Measurements from ENCODE around the gene UQCC5.
A peak's percentile ranks its signal among the peaks of the same experiment; 100 is the strongest.

The UQCC5 gene

GRCh38 chr3:52537726-52538421 is 1.5 kb downstream of the UQCC5 start:
- Histone ChIP-seq H3K36me3 (peaks cover 0 to 15% (median 10%) of the 10 kb centered on the region in 3 donors), H3K9me3 (no peaks in the 10 kb centered on the region), H3K27ac (peak overlapping the region; percentile 80 to 85), H3K27me3 (no peaks in the 10 kb centered on the region), H3K4me1 (peaks cover 0 to 62% (median 52%) of the 10 kb centered on the region in 4 donors), H3K4me3 (peak overlapping the region; percentile 68 to 69)
- no peak for DNase-seq
- intact Hi-C loops (cut with DNase I; ENCODE audit: low total_unique reads): loop anchor here (10.0 kb wide), 1 partner anchor 63 kb away; no protein-coding TSS in a partner anchor
- TF ChIP-seq, protein P1, sequence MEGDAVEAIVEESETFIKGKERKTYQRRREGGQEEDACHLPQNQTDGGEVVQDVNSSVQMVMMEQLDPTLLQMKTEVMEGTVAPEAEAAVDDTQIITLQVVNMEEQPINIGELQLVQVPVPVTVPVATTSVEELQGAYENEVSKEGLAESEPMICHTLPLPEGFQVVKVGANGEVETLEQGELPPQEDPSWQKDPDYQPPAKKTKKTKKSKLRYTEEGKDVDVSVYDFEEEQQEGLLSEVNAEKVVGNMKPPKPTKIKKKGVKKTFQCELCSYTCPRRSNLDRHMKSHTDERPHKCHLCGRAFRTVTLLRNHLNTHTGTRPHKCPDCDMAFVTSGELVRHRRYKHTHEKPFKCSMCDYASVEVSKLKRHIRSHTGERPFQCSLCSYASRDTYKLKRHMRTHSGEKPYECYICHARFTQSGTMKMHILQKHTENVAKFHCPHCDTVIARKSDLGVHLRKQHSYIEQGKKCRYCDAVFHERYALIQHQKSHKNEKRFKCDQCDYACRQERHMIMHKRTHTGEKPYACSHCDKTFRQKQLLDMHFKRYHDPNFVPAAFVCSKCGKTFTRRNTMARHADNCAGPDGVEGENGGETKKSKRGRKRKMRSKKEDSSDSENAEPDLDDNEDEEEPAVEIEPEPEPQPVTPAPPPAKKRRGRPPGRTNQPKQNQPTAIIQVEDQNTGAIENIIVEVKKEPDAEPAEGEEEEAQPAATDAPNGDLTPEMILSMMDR (IDR thresholded peaks at IDR 0.05): no peak

DNA sequence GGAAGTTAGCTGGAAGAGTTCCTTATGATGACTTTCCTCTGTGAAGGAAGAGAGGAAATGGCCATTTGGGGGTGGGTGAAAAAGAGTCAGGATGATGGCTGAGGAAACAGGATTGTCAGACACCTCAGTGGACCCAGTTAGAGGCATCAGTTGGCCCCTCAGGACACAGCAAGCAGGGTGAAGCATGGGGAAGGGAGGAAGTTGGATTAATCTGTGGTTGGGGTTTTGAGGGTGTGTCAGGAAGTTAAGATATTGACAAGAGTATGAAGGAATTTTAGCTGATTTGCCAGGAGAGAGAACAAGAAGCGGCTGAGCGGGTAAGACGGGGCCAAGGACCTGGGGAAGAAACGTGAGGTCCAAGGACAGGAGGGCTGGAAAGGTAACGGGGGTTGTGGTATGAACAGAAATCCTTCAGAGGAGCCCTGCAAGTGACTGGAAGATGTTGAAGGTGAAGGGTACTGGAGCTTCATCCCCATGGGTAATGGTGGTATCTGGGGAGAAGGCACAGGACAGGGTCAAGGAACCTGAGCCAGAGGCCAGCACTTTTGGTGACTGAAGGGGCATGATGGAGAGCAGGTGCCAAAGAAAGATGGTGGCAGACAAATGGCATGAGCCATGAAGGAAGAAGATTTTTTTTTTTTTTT is 2.7 kb downstream of the UQCC5 start:
- no peaks in the 10 kb centered on the region for H3K9me3 ChIP-seq
- H3K4me3 ChIP-seq: no peak overlapping the region
- intact Hi-C loops (cut with DNase I; ENCODE audit: low total_unique reads): loop anchor here (10.0 kb wide), 1 partner anchor 64 kb away; no protein-coding TSS in a partner anchor
- DNase-seq: no peak
- no peak overlapping the region for H3K27ac ChIP-seq
- H3K4me1 ChIP-seq: peaks cover 0 to 55% (median 45%) of the 10 kb centered on the region in 4 donors
- TF ChIP-seq, protein P1 (IDR thresholded peaks at IDR 0.05): no peak
- H3K36me3 ChIP-seq: peaks cover 0 to 20% (median 15%) of the 10 kb centered on the region in 3 donors
- H3K27me3 ChIP-seq: no peaks in the 10 kb centered on the region

DNA sequence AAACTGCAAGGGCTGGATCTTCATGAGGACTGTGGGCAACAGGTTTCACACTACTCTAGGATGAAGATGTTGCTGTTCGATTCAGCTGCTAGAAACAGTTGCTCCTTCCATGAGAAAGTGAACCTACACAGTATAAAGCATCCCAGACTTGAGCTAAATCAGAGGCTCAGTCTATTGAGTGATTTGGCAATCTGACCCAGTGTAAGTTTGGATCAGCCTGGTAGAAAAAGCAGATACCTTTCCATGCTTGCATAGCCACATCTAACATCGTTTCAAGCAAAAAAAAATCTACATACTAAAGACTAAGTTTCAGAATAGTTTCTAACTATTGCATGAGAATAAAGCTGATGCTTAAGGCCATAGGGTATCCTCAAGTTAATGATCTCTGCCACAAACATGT is 4.6 kb downstream of the UQCC5 start:
- H3K36me3 ChIP-seq: peaks cover 0 to 31% (median 18%) of the 10 kb centered on the region in 3 donors
- H3K4me1 ChIP-seq: peaks cover 0 to 39% (median 31%) of the 10 kb centered on the region in 4 donors
- DNase-seq: no peak
- H3K27ac ChIP-seq: no peak overlapping the region
- intact Hi-C loops (cut with DNase I; ENCODE audit: low total_unique reads): no loop called here
- H3K4me3 ChIP-seq: no peak overlapping the region
- no peaks in the 10 kb centered on the region for H3K27me3 ChIP-seq
- TF ChIP-seq, protein P1 (IDR thresholded peaks at IDR 0.05): no peak
- H3K9me3 ChIP-seq: no peaks in the 10 kb centered on the region

- intact Hi-C loops (cut with DNase I; ENCODE audit: low total_unique reads): no loop called here
- peaks cover 28 to 62% (median 52%) of the 10 kb centered on the region in 3 donors for H3K36me3 ChIP-seq
- H3K27ac ChIP-seq: no peak overlapping the region
- H3K4me3 ChIP-seq: no peak overlapping the region
- H3K9me3 ChIP-seq: no peaks in the 10 kb centered on the region
- TF ChIP-seq, protein P1 (IDR thresholded peaks at IDR 0.05): no peak
- H3K4me1 ChIP-seq: peaks cover 0 to 7% (median 4%) of the 10 kb centered on the region in 4 donors
- no peaks in the 10 kb centered on the region for H3K27me3 ChIP-seq
- DNase-seq: no peak
Observed at GRCh38 chr3:52544937-52545336, 8.5 kb downstream of the UQCC5 start.

DNA sequence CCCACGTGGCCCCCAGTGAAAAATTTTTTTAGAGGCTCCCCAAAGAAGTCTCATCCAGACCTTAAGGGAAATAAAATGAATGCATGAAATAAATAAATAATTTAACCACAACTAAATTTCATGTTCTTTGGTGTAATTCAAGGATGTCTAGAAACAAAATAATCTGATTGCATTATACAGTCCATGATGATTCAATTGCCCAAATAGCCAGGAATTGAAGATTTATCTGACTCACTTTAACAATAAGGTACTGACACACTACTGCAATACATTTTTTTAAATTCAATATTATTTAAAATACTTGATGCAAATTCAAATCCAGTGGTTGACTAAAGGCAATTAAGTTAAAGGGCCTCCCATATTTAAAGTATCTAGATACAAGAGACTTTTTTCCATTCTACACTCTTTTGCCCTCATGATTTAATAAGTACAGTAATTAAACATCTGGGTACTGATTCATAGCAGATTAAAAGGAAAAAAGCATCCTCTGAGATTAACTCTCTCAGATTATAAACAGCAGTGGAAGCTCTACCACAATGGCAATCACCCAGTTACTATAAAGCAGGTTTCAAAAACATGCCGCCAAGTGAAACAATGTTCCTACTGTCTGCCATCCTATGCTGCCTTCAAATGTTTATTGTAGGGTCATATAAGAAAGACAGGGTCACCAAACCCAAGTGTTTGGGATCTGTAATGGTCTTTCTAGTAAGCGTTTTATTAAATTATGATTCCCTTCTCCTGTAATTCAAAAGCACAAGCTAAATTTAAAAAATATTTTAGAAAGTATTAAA is 9.9 kb downstream of the UQCC5 start:
- no peaks in the 10 kb centered on the region for H3K27me3 ChIP-seq
- no peak for DNase-seq
- H3K9me3 ChIP-seq: no peaks in the 10 kb centered on the region
- intact Hi-C loops (cut with DNase I; ENCODE audit: low total_unique reads): no loop called here
- no peak overlapping the region for H3K4me3 ChIP-seq
- peaks cover 0 to 1% (median 0%) of the 10 kb centered on the region in 4 donors for H3K4me1 ChIP-seq
- H3K36me3 ChIP-seq: peaks cover 37 to 68% (median 51%) of the 10 kb centered on the region in 3 donors
- H3K27ac ChIP-seq: no peak overlapping the region
- TF ChIP-seq, protein P1 (IDR thresholded peaks at IDR 0.05): no peak

Data from tibial artery (tissue), 4 donors.